Right cardiac atrium (tissue), 5 donors: ENCODE results near the gene RSBN1. TPM values are rescaled to one million over a fixed set of nuclear protein-coding genes. Genes with fewer than 3 reads are reported as not detected.

Experiments
- ATAC-seq, 2 donors: fragments of 200-7000 bp; cut with Tn5 transposase; one replicate each; pipeline versions ENCODE4 v1.8.0 to v1.9.1; 2020; ENCODE audit warnings: moderate library complexity in 2 of 2, mild to moderate bottlenecking in 1 of 2
- DNase-seq, 3 donors: peaks; one replicate each; pipeline ENCODE4 v3.0.0-alpha.2; 2020
- H3K27ac ChIP-seq: one replicate; pipeline ENCODE4 v1.5.1; 2013; ENCODE audit warnings: mild to moderate bottlenecking, low read length, control low read depth, moderate library complexity
- H3K27me3 ChIP-seq: one replicate; pipeline ENCODE4 v1.6.1; 2013; ENCODE audit not compliant: control insufficient read depth, insufficient read depth
- H3K4me1 ChIP-seq: one replicate; pipeline ENCODE4 v1.6.1; 2013; ENCODE audit warnings: low read length; ENCODE audit not compliant: control insufficient read depth, insufficient read depth
- H3K4me3 ChIP-seq: one replicate; pipeline ENCODE4 v1.5.1; 2013; ENCODE audit warnings: low read length, control low read depth
- H3K9me3 ChIP-seq: one replicate; pipeline ENCODE4 v1.6.1; 2013; ENCODE audit warnings: low read length; ENCODE audit not compliant: control insufficient read depth
- WGBS: extraction: QIAGEN DNeasy Blood & Tissue Kit; methylation state at CpG from one replicate; pipeline ENCODE4 v1.1.7; 2013; 5-methylcytosine and 5-hydroxymethylcytosine counted together
- intact Hi-C, 4 donors: fragments of 100-400 bp; cut with DNase I; formaldehyde crosslinking; loops; one replicate each; pipeline versions ENCODE4 v1.11.0 to v1.14.0; 2022 to 2023
- polyA plus RNA-seq: library from polyadenylated mRNA; stranded (reverse); fragments of 200-250 nt; gene quantifications from one replicate; pipeline ENCODE4 v1.2.3, GENCODE V29; 2013
- total RNA-seq, 4 donors: library from RNA; stranded (reverse); fragmentation: NEBNext Ultra II Directional; extraction: Animal tissue kit (Norgen Biotek cat#: 25700); gene quantifications; one replicate each; pipeline ENCODE4 v1.2.1, GENCODE V29; 2021
- donor health status: healthy with polysubstance abuse.
- donor health status: DM: no; HTN: yes; CAD: no.
- donor health status: DM: no; HTN: no; CAD: no.
- donor health status: DM: no; HTN: yes; CAD: no; lungs with severe emphysema.
- donor health status: DM: yes; HTN: yes; CAD: no.

Gene RSBN1
- total and polyA plus RNA-seq, 5 donors, result 3.8 to 15.2 (median 12.8) TPM

- Histone ChIP-seq H3K27ac (no peak overlapping the region), H3K4me3 (no peak overlapping the region), H3K9me3 (no peaks in the 10 kb centered on the region), H3K27me3 (no peaks in the 10 kb centered on the region), H3K4me1 (peaks cover 5% of the 10 kb centered on the region)
- ATAC-seq, result no peak
- DNase-seq, result no peak
- 76% methylated on average over 5 of the region's 5 CpGs for WGBS
- intact Hi-C loops, result no loop called here
Measured at GRCh38 chr1:113780374-113781146, 31.7 kb downstream of the RSBN1 start.

- no peaks in the 10 kb centered on the region for H3K27me3 ChIP-seq
- no peak overlapping the region for H3K4me3 ChIP-seq
- DNase-seq, result no peak
- WGBS, result 94% methylated on average over 6 of the region's 6 CpGs
- no peak for ATAC-seq
- peaks cover 5% of the 10 kb centered on the region for H3K4me1 ChIP-seq
- no peaks in the 10 kb centered on the region for H3K9me3 ChIP-seq
- intact Hi-C loops, result no loop called here
- H3K27ac ChIP-seq, result no peak overlapping the region
Measured at GRCh38 chr1:113779542-113779941, 32.7 kb downstream of the RSBN1 start.

- intact Hi-C loops, result no loop called here
- no peak for DNase-seq
- H3K27ac ChIP-seq, result no peak overlapping the region
- no peak overlapping the region for H3K4me3 ChIP-seq
- no peak for ATAC-seq
- no peaks in the 10 kb centered on the region for H3K4me1 ChIP-seq
- WGBS, result 89% methylated on average over 4 of the region's 4 CpGs
- H3K9me3 ChIP-seq, result no peaks in the 10 kb centered on the region
- no peaks in the 10 kb centered on the region for H3K27me3 ChIP-seq
Measured at GRCh38 chr1:113777561-113777960, 34.7 kb downstream of the RSBN1 start.

GRCh38 chr1:113770031-113770430, 42.2 kb downstream of the RSBN1 start:
- H3K27ac ChIP-seq, result no peak overlapping the region
- H3K27me3 ChIP-seq, result no peaks in the 10 kb centered on the region
- no peaks in the 10 kb centered on the region for H3K9me3 ChIP-seq
- peaks cover 4% of the 10 kb centered on the region for H3K4me1 ChIP-seq
- ATAC-seq (no peak), DNase-seq (no peak)
- intact Hi-C loops, result no loop called here
- H3K4me3 ChIP-seq, result no peak overlapping the region
- 66% methylated on average over 1 of the region's 1 CpG for WGBS

GRCh38 chr1:113769601-113769970, 42.7 kb downstream of the RSBN1 start:
- ATAC-seq, result no peak
- intact Hi-C loops, result no loop called here
- no peaks in the 10 kb centered on the region for H3K9me3 ChIP-seq

GRCh38 chr1:113768916-113769600, 43.2 kb downstream of the RSBN1 start:
- 86% methylated on average over 1 of the region's 1 CpG for WGBS
- ATAC-seq (no peak), DNase-seq (no peak)
- no peak overlapping the region for H3K27ac ChIP-seq
- H3K4me3 ChIP-seq, result no peak overlapping the region
- peaks cover 4% of the 10 kb centered on the region for H3K4me1 ChIP-seq
- H3K9me3 ChIP-seq, result no peaks in the 10 kb centered on the region
- intact Hi-C loops, result no loop called here
- H3K27me3 ChIP-seq, result no peaks in the 10 kb centered on the region

More at GRCh38 chr1:113769601-113769970, 42.7 kb downstream of the RSBN1 start:
- no peak overlapping the region for H3K4me3 ChIP-seq
- no peak overlapping the region for H3K27ac ChIP-seq
- DNase-seq, result no peak
- H3K27me3 ChIP-seq, result no peaks in the 10 kb centered on the region
- peaks cover 4% of the 10 kb centered on the region for H3K4me1 ChIP-seq

- Histone ChIP-seq H3K9me3 (no peaks in the 10 kb centered on the region), H3K27ac (no peak overlapping the region), H3K4me1 (peaks cover 4% of the 10 kb centered on the region), H3K27me3 (no peaks in the 10 kb centered on the region), H3K4me3 (no peak overlapping the region)
- DNase-seq (no peak), ATAC-seq (no peak)
- WGBS, result 95% methylated on average over 2 of the region's 2 CpGs
- intact Hi-C loops, result no loop called here
Measured at GRCh38 chr1:113765306-113766230, 46.7 kb downstream of the RSBN1 start.

- no peaks in the 10 kb centered on the region for H3K9me3 ChIP-seq
- intact Hi-C loops, result loop anchor here in 1 of 4 donors (5.0 kb wide), 1 partner anchor 49 kb away; the partner anchor contains the start of gene RSBN1
- ATAC-seq, result no peak
- no peak overlapping the region for H3K27ac ChIP-seq
- no peak for DNase-seq
- H3K4me1 ChIP-seq, result no peaks in the 10 kb centered on the region
- H3K27me3 ChIP-seq, result no peaks in the 10 kb centered on the region
- WGBS, result 88% methylated on average over 2 of the region's 2 CpGs
- H3K4me3 ChIP-seq, result no peak overlapping the region
Measured at GRCh38 chr1:113763661-113764060, 48.6 kb downstream of the RSBN1 start.

- no peak overlapping the region for H3K4me3 ChIP-seq
- no peaks in the 10 kb centered on the region for H3K27me3 ChIP-seq
- no peak overlapping the region for H3K27ac ChIP-seq
- no peak for DNase-seq
- no peaks in the 10 kb centered on the region for H3K9me3 ChIP-seq
- intact Hi-C loops, result loop anchor here in 1 of 4 donors (5.0 kb wide), 1 partner anchor 50 kb away; the partner anchor contains the start of gene RSBN1
- no peak for ATAC-seq
- H3K4me1 ChIP-seq, result no peaks in the 10 kb centered on the region
- 91% methylated on average over 3 of the region's 3 CpGs for WGBS
Measured at GRCh38 chr1:113761937-113762336, 50.3 kb downstream of the RSBN1 start.

- ATAC-seq (no peak), DNase-seq (no peak)
- intact Hi-C loops, result loop anchor here in 1 of 4 donors (5.0 kb wide), 1 partner anchor 52 kb away; the partner anchor contains the start of gene RSBN1
- Histone ChIP-seq H3K9me3 (no peaks in the 10 kb centered on the region), H3K27me3 (no peaks in the 10 kb centered on the region), H3K4me1 (no peaks in the 10 kb centered on the region), H3K27ac (peak overlapping the region; percentile 93), H3K4me3 (peak overlapping the region; percentile 99)
- WGBS, result 73% methylated on average over 23 of the region's 23 CpGs
Measured at GRCh38 chr1:113760102-113761080, 51.9 kb downstream of the RSBN1 start.
